SK-N-MC (cell line): ENCODE measurements around the gene KRT82.

ENCODE experiments used
- EZH2 ChIP-seq: fragments of 200-600 bp; sonication (generic); IDR thresholded peaks from one replicate; pipeline ENCODE4 v1.6.1; 2017; ENCODE audit warnings: antibody characterized with exemption
- FOXP2 ChIP-seq: optimal IDR thresholded peaks from 2 replicates; pipeline ENCODE3; 2011; ENCODE audit warnings: mild to moderate bottlenecking, moderate library complexity; ENCODE audit not compliant: insufficient read depth; ENCODE audit errors: extremely low read length, control extremely low read depth
- POLR2AphosphoS5 ChIP-seq: IDR thresholded peaks from 2 replicates; pipeline ENCODE4 v1.6.1; 2012; ENCODE audit warnings: mild to moderate bottlenecking, low read depth, low read length, borderline replicate concordance

- TF ChIP-seq EZH2: no peak
- no peak for TF ChIP-seq POLR2AphosphoS5
- no peak for TF ChIP-seq FOXP2
Observed at GRCh38 chr12:52419656-52420055, 13.5 kb upstream of the KRT82 start.
